ENCODE measurements around the gene LONP2.
"Not testable (repeated sequence)": the region's sequence is repeated elsewhere in the genome, so short reads cannot be mapped to it uniquely, and the experiment has no call there.

Gene LONP2

DNA sequence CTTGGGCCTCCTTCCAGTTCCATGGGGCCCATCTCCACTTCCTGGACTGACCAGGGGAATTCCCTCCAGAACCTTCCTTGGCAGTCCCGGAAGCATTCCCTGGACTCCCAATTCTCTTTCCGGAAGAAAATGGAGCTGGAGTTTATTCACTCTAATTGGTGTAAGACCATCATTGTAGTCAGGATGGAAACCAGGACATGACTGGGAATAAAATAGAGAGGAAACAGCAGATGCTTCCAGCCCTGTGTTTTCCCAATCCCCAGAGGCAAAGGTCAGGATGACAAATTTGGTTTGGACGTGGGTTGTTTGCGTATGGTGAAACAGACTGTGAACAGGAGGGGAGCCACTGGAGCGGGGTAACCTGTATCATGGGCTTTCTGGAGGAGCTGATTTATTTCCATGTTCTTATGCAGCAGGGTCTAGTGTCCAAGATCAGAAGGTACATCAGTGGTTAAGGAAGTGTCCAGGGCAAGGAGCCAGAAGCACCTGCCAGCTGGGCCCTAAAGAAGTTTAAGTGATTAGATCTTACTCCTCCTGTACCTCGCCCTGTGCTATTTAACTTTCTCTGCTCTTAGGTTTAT, 8.5 kb upstream of the LONP2 start:
- no peak for DNase-seq (ENCODE audit: low spot score)

DNA sequence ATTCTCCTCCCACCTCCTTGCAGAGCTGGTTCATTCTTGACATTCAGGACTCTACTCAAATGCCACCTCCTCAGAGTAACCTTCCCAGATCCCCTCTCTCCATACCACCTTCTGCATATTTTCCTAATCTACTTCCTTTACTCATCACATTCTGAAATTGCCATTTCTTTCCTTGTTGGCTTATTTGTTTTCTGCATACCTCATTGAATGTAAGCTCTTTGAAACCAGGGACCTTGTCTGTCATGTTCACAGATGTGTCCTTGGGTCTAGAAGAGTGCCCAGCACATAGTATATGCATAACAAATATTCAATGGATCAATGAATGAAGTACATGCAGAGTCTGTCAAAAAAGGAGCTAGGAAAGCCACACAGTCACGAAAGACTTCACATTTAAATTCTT, 7.8 kb upstream of the LONP2 start:
- no peak for DNase-seq (ENCODE audit: low spot score)

DNA sequence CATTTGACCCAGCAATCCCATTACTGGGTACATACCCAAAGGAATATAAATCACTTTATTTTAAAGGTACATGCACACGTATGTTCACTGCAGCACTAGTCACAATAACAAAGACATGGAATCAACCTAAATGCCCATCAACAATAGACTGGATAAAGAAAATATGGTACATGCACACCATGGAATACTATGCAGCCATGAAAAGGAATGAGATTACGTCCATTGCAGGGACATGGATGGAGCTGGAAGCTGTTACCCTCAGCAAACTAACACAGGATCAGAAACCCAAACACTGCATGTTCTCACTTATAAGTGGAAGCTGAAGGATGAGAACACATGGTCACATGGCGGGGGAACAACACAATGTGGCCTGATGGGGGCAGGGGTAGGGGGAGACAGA, 4.0 kb upstream of the LONP2 start:
- DNase-seq (ENCODE audit: low spot score), result not testable (repeated sequence)

GRCh38 chr16:48244863-48245195, 729 bp downstream of the LONP2 start:
- DNase-seq (ENCODE audit: low spot score), result no peak

GRCh38 chr16:48246066-48246465, 2.0 kb downstream of the LONP2 start:
- no peak for DNase-seq (ENCODE audit: low spot score)

DNA sequence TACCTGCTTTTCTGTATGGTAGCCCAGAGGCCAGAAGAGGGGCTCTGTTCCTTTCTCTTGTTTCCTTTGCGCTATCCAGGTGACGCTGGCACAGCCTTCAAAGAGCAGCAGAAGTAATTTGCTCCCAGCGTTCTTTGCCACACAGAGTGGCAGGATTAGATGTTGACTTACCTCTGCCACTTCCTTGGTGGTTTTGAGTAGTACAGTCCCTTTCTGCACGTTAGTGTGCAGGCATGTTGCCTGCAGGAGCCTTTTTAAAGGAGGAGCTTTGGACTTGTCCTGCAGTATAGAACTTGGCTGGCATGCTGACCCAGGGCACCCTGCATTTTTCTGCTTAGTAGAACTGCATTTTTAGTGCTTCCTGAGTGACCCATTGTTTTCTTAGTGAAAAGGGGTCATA, 3.2 kb downstream of the LONP2 start, which contains the start of gene ABCC11:
TSS of gene ABCC11 (minus strand) at position 229 of the 400 bp plus-strand sequence. CDS start 15,618 bp downstream, outside the sequence.
- DNase-seq (ENCODE audit: low spot score), result no peak

DNA sequence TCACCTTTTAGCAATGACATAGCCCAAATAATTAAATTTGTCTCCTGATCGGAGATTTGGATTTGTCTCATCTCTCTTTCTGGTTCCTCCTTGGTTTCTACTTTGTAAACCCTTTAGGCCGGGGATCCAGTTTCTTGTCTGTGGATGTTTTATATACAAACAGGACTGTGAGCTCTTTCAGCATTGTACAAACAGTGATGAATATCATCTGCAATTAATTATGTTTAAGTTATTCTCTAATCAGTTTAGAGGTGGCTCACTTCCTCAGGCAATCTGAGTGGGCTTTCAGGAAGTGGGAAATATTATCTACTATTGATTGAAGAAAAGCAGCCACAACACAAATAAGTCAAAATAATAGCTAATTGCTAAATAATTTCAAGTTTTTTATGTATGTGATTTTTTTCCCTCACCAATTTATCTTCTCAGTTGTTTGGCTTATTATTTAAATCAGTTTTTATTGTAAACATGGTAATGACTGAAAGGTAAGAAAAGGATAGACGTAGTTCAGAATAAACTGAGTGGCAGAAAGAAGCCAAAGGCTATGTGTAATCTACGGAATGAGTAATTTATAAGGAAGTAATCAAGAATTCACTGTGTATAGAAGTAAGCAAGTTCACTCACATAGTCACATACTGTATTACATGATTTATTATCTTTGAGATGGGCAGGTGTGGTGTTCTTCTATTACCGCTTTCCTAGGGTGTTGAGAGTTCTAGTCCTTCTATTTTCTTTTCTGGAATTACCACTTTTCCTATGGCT, 6.6 kb downstream of the LONP2 start:
- DNase-seq (ENCODE audit: low spot score), result no peak

DNA sequence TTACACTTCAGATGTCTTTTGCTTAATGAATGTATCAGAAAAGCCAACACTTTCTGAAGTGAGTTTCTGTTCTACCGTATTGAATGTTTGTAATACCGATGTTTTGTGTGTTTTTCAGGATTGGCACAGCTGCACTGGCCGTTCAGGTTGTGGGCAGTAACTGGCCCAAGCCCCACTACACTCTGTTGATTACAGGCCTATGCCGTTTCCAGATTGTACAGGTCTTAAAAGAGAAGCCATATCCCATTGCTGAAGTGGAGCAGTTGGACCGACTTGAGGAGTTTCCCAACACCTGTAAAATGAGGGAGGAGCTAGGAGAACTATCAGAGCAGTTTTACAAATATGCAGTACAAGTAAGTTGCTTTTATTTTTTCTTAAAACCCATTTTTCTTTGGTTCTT, 7.9 kb downstream of the LONP2 start:
- DNase-seq (ENCODE audit: low spot score), result no peak

DNA sequence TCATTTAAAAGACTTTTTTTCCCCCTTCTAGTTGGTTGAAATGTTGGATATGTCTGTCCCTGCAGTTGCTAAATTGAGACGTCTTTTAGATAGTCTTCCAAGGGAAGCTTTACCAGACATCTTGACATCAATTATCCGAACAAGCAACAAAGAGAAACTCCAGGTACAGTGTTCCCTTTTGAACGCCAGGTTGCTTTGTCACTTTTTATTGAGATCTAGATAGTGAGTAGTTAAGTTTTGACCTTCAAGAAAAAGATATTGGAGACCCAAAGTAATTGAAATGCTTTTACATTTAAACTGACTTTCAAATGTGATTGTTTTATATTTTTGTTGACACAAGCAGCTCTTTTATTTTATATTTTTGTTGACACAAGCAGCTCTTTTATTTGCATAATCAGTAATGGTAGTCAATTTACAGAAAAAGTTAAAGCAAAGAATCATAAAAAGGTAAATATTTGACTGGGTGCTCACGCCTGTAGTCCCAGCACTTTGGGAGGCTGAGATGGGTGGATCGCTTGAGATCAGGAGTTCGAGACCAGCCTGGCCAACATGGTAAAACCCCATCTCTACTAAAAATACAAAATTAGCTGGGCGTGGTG, 12.6 kb downstream of the LONP2 start:
- no peak for DNase-seq (ENCODE audit: low spot score)

GRCh38 chr16:48261569-48261968, 17.5 kb downstream of the LONP2 start:
- DNase-seq (ENCODE audit: low spot score), result no peak

GRCh38 chr16:48262631-48263030, 18.5 kb downstream of the LONP2 start:
- no peak for DNase-seq (ENCODE audit: low spot score)

GRCh38 chr16:48269011-48269410, 24.9 kb downstream of the LONP2 start:
- no peak for DNase-seq (ENCODE audit: low spot score)

DNA sequence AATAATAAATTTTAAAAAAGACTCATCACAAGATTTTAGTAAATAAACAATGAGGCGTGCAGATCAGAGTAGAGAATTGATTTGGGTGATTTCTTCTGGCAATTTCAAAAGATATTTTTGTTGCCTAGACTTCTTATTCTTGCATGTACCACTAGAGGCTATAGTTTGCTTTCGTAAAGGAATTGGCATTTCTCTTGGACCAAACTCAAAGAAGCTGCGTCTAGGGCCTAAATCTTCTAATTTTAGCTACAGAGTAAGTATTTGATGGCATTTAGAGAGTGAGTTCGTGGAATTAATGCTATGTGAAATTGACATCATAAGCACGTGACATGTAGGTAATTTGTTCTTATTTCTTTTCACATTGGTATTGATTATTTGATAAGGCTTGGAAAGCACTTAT, 27.6 kb downstream of the LONP2 start:
- no peak for DNase-seq (ENCODE audit: low spot score)

GRCh38 chr16:48272837-48273421, 28.8 kb downstream of the LONP2 start:
- DNase-seq (ENCODE audit: low spot score), result no peak

GRCh38 chr16:48274476-48274875, 30.4 kb downstream of the LONP2 start:
- DNase-seq (ENCODE audit: low spot score), result no peak

DNA sequence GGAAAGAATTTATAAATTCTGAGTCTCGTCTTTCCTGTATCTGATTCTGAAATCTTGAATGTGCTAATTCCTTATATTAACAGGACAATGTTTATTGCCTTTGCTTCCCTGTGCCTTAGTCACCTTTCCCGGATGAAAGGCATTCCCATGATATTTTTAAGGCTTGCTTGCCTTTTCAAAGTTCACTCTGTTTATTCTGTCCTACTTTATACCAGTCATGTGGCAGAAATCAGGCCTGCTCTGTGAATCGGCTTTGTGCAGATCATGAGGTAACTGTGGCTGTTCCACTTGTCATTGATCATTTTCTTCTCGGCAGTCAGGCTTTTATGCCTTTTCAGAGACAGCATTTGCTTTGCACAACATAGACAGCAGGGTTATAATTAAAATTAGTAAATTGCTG, 32.0 kb downstream of the LONP2 start:
- DNase-seq (ENCODE audit: low spot score), result no peak

DNA sequence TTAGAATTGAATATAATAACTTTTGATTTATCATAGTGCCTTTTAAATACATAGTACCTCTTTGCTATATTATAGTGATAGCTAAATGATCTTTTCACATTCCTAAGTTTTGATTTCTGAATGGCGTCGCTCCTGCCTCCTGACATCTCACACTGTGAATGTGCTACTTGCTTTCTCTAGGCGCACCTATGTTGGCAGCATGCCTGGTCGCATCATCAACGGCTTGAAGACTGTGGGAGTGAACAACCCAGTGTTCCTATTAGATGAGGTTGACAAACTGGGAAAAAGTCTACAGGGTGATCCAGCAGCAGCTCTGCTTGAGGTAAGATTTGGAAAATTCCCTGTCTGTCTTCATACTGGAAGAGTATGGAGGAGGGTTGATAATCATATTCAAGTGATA, 33.1 kb downstream of the LONP2 start:
- no peak for DNase-seq (ENCODE audit: low spot score)

DNA sequence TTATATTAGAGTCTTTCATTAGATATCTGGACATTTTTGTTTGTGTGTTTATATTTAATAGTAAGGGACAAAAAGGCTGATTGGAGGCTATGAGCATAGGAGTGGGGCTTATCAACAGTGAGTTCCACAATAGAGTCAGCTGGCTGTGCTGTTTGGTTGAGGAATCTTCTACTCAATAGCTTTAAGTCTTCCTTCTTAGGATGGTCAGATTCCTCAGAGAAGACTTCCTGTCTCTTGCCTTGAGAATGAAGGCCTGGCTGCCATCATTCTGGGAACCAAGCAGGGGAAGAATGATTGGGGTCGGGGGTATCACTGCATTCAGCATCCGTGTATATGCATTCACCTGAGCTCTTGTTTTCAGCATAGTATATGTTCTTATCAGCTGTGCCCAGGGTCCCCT, 35.1 kb downstream of the LONP2 start:
- no peak for DNase-seq (ENCODE audit: low spot score)

GRCh38 chr16:48280546-48280945, 36.4 kb downstream of the LONP2 start:
- no peak for DNase-seq (ENCODE audit: low spot score)

DNA sequence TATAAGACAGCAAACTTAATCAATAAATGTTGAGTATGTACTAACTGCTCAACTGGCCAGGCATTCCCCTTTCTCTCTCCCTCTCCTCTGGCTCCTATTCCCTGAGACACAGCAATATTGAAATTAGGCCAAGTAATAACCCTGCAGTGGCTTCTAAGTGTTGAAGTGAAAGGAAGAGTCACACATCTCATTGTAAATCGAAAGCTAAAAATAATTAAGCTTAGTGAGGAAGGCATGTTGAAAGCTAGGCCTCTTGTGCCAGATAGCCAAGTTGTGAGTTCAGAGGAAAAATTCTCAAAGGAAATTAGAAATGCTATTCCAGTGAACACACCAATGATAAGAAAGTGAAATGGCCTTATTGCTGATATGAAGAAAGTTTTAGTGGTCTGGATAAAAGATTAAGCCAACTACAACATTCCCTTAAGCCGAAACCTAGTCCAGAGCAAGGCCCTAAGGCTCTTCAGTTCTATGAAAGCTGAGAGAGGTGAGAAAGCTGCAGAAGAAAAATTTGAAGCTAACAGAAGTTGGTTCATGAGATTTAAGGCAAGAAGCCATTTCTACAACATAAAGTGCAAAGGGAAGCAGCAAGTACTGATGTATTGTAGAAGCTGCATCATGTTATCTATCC, 38.6 kb downstream of the LONP2 start:
- DNase-seq (ENCODE audit: low spot score), result no peak

GRCh38 chr16:48284772-48285409, 40.8 kb downstream of the LONP2 start:
- DNase-seq (ENCODE audit: low spot score), result no peak

- no peak for DNase-seq (ENCODE audit: low spot score)
Observed at GRCh38 chr16:48287239-48287638, 43.1 kb downstream of the LONP2 start.

All from iPS-NIHi11 (cell line).